Measurements from ENCODE around the gene KIAA0040. TPM values are rescaled to one million over a fixed set of nuclear protein-coding genes. Genes with fewer than 3 reads are reported as not detected.

The KIAA0040 gene
- total and polyA plus RNA-seq, 10 of the 15 experiments (the other 5 are each of a cell fraction or from before 2014, with no cell fraction given): 7.6 to 47.7 (median 23.5) TPM

DNA sequence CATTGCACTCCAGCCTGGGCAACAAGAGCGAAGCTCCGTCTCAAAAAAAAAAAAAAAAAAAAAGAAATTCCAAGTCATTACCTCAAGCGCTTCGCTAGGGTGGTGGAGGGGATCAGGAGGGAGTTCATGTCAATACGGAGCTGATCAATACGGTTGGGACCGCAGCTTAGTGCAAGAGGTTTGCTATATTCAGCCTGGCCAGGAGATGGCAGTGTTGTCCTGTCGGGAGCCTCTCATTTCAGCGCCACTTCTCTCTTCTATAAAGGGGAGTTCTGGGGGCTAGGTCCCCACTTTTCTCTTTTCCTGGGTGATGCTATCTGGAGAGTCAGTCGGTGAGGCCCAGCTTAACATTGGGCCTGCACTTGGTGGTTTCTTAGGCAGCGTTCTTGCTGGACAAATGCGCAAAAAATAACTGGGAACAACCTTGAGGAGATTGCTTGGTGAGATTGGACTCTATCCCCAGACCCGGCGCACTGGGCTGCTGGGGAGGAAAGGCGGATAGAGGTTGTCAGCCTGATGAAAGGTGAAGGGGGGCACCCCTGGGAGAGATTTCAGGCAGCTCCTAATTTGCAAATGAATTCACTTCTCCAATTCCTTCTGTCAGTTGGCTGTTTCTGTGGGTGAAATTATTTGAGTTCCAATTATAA is 40.4 kb downstream of the KIAA0040 start (continued):
- no peak for TF ChIP-seq SIX5 (IDR thresholded peaks at IDR 0.05; ENCODE audit: low read depth, low read length, severe bottlenecking)

DNA sequence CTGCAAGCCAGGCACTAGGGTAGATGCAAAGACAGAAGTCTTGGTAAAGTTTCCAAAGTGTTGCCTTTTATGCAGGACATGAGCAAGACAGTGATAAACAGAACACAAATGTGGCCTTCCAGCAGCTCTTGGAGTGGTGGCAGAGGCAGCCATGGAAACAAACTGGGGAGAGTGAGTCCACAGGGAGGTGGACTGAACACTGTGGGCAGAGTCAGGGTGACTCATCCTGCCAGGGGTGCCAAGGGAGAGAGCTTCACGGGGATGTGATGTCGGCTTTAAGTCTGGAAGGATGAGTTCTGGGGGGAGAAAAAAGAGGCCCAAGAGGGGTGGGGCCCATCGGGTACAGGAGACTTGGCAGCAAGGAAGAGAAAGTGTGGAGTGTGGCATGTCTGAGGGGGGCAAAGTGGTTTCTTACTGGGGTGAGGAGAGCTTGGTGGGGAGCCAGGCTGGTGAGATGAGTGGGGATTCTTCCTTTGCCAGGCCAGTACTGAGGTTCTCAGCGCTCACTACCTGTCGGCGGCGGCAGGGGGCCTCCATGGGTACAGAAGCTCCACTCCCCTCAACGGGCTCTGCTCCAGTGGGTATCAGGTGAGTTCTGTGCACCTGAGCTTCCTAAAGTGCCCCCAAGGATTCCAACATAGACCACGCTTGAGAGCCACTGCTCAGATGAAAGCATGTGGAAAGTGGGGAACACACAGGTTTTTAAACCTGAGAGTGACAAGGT is 41.8 kb downstream of the KIAA0040 start:
- WGBS (ENCODE audit: insufficient coverage, insufficient replicate concordance, low lambda C conversion rate, missing lambda C conversion rate): 37% methylated on average over 9 of the region's 9 CpGs
- no peak for FAIRE-seq
- H2AFZ ChIP-seq (ENCODE audit: control insufficient read depth, low read depth, low read length): no peak overlapping the region
- SMC1A ChIA-PET (ENCODE audit: uncharacterized antibody, unreplicated experiment): interaction anchor here (0.6 to 8.9 kb wide), 22 partner anchors 8 to 412 kb away, joined by 3 to 208 read pairs (median 5); no protein-coding TSS in a partner anchor
- in situ Hi-C loops (cut with MboI): loop anchor here (10.0 kb wide), 2 partner anchors 284 to 924 kb away; no protein-coding TSS in a partner anchor
- no peak overlapping the region for H3K4me3 ChIP-seq
- no peak overlapping the region for H3K4me2 ChIP-seq (ENCODE audit: control insufficient read depth, insufficient read depth)
- H3K27ac ChIP-seq (ENCODE audit: control insufficient read depth, insufficient read depth): no peak overlapping the region
- no TSS peak for BruUV-seq (replicated peaks)
- no peaks in the 10 kb centered on the region for H3K36me3 ChIP-seq (ENCODE audit: control insufficient read depth in 2 of 2, insufficient read depth in 2 of 2, low read length in 1 of 2)
- no peaks in the 10 kb centered on the region for H4K20me1 ChIP-seq (ENCODE audit: control insufficient read depth, insufficient read depth)
- no peak for ATAC-seq
- peaks cover 7% of the 10 kb centered on the region; the same call in 1 of the 2 replicates for H3K4me1 ChIP-seq (ENCODE audit: control insufficient read depth, insufficient read depth, low read length)
- no peaks in the 10 kb centered on the region for H3K9me3 ChIP-seq (replicated peaks; ENCODE audit: control insufficient read depth, insufficient read depth, low read length)
- H3K79me2 ChIP-seq (ENCODE audit: control insufficient read depth, insufficient read depth, low read length): no peaks in the 10 kb centered on the region
- RAD21 ChIA-PET (ENCODE audit: unreplicated experiment): interaction anchor here (1.0 to 9.9 kb wide), 14 partner anchors 9 to 322 kb away, joined by 3 to 191 read pairs (median 6); partner anchors contain the start of gene MRPS14
- POLR2A ChIA-PET: interaction anchor here (1.4 kb wide), 1 partner anchor 8 kb away, joined by 3 read pairs; no protein-coding TSS in a partner anchor
- peaks cover 0 to 5% of the 10 kb centered on the region in 2 experiments; a peak in 2 of 4 replicates for H3K27me3 ChIP-seq (replicated peaks in 1 of 2; ENCODE audit: control insufficient read depth in 2 of 2, insufficient read depth in 2 of 2, low read length in 1 of 2)
- intact Hi-C loops (cut with micrococcal nuclease; ENCODE audit: unreplicated experiment): loop anchor here (10.0 kb wide), 2 partner anchors 594 to 924 kb away; partner anchors contain the start of gene TNR
- no peak for DNase-seq (ENCODE audit: low read depth, low spot score)
- H3K9ac ChIP-seq (ENCODE audit: control insufficient read depth, insufficient read depth, low read length): no peak overlapping the region
- CTCF ChIA-PET: interaction anchor here (0.9 to 13.1 kb wide), 37 partner anchors 9 to 924 kb away, joined by 3 to 482 read pairs (median 6); no protein-coding TSS in a partner anchor
- TF ChIP-seq EED (IDR thresholded peaks at IDR 0.05; ENCODE audit: low read depth) (no peak), ETV6 (conservative IDR thresholded peaks at IDR 0.05 in 1 of 2, IDR thresholded peaks at IDR 0.05 in 1 of 2; ENCODE audit: borderline replicate concordance in 1 of 2, low read depth in 1 of 2) (no peak), CBX5 (IDR thresholded peaks at IDR 0.05; ENCODE audit: low read depth) (no peak), ATF7 (IDR thresholded peaks at IDR 0.05; ENCODE audit: low read depth) (no peak), GABPA (IDR thresholded peaks at IDR 0.05; ENCODE audit: low read depth) (no peak), CBX3 (IDR thresholded peaks at IDR 0.05; ENCODE audit: borderline replicate concordance, low read depth) (no peak)
- TF ChIP-seq, protein P1, sequence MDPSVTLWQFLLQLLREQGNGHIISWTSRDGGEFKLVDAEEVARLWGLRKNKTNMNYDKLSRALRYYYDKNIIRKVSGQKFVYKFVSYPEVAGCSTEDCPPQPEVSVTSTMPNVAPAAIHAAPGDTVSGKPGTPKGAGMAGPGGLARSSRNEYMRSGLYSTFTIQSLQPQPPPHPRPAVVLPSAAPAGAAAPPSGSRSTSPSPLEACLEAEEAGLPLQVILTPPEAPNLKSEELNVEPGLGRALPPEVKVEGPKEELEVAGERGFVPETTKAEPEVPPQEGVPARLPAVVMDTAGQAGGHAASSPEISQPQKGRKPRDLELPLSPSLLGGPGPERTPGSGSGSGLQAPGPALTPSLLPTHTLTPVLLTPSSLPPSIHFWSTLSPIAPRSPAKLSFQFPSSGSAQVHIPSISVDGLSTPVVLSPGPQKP (IDR thresholded peaks at IDR 0.05; ENCODE audit: low read depth, low read length): no peak
- TF ChIP-seq, protein P2, sequence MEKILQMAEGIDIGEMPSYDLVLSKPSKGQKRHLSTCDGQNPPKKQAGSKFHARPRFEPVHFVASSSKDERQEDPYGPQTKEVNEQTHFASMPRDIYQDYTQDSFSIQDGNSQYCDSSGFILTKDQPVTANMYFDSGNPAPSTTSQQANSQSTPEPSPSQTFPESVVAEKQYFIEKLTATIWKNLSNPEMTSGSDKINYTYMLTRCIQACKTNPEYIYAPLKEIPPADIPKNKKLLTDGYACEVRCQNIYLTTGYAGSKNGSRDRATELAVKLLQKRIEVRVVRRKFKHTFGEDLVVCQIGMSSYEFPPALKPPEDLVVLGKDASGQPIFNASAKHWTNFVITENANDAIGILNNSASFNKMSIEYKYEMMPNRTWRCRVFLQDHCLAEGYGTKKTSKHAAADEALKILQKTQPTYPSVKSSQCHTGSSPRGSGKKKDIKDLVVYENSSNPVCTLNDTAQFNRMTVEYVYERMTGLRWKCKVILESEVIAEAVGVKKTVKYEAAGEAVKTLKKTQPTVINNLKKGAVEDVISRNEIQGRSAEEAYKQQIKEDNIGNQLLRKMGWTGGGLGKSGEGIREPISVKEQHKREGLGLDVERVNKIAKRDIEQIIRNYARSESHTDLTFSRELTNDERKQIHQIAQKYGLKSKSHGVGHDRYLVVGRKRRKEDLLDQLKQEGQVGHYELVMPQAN (conservative IDR thresholded peaks at IDR 0.05): no peak
- TF ChIP-seq, protein P3, sequence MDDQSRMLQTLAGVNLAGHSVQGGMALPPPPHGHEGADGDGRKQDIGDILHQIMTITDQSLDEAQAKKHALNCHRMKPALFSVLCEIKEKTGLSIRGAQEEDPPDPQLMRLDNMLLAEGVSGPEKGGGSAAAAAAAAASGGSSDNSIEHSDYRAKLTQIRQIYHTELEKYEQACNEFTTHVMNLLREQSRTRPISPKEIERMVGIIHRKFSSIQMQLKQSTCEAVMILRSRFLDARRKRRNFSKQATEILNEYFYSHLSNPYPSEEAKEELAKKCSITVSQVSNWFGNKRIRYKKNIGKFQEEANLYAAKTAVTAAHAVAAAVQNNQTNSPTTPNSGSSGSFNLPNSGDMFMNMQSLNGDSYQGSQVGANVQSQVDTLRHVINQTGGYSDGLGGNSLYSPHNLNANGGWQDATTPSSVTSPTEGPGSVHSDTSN (IDR thresholded peaks at IDR 0.05; ENCODE audit: insufficient replicate concordance, low read depth, low read length): no peak
- TF ChIP-seq, protein P4, sequence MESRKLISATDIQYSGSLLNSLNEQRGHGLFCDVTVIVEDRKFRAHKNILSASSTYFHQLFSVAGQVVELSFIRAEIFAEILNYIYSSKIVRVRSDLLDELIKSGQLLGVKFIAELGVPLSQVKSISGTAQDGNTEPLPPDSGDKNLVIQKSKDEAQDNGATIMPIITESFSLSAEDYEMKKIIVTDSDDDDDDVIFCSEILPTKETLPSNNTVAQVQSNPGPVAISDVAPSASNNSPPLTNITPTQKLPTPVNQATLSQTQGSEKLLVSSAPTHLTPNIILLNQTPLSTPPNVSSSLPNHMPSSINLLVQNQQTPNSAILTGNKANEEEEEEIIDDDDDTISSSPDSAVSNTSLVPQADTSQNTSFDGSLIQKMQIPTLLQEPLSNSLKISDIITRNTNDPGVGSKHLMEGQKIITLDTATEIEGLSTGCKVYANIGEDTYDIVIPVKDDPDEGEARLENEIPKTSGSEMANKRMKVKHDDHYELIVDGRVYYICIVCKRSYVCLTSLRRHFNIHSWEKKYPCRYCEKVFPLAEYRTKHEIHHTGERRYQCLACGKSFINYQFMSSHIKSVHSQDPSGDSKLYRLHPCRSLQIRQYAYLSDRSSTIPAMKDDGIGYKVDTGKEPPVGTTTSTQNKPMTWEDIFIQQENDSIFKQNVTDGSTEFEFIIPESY (IDR thresholded peaks at IDR 0.05): no peak
- TF ChIP-seq, protein P5, sequence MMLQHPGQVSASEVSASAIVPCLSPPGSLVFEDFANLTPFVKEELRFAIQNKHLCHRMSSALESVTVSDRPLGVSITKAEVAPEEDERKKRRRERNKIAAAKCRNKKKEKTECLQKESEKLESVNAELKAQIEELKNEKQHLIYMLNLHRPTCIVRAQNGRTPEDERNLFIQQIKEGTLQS (IDR thresholded peaks at IDR 0.05; ENCODE audit: borderline replicate concordance, extremely low read depth, low read depth, low read length): no peak
